Cerebellar nuclear complex (tissue), 1 donor: ENCODE results near the gene TMEM120B.

Experiments
- DNase-seq, 2 experiments: peaks; one replicate each; lab custom pipeline; 2025; lab: John Stamatoyannopoulos, UW

Gene TMEM120B

GRCh38 chr12:121819212-121819949 lies 106.8 kb downstream of the TMEM120B start:
- DNase-seq = no peak

GRCh38 chr12:121820056-121820455 lies 107.5 kb downstream of the TMEM120B start:
- no peak for DNase-seq

GRCh38 chr12:121822393-121823100 lies 110.0 kb downstream of the TMEM120B start:
- no peak for DNase-seq

GRCh38 chr12:121823101-121823726 lies 110.7 kb downstream of the TMEM120B start:
- DNase-seq = no peak

DNA sequence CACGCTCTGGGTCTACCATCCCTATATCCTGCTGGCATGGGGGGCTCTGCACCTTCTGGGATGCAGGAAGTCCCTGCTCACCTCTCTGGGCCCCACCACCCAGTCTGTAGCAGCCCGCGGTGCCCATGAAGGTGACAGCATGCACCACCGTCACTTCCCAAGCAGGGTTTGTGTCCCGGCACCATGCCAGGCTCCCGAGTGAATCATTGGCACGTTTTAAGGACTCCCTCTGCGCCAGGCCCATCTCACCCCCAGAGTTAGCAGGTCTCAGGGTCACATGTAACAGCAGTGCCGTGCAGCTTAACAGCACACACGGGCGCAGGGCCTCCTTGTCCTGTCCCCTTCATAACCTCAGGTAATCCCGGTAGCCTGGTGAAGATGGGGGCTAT lies 111.2 kb downstream of the TMEM120B start:
- DNase-seq = no peak

GRCh38 chr12:121825041-121825523 lies 112.5 kb downstream of the TMEM120B start:
- DNase-seq = no peak

DNA sequence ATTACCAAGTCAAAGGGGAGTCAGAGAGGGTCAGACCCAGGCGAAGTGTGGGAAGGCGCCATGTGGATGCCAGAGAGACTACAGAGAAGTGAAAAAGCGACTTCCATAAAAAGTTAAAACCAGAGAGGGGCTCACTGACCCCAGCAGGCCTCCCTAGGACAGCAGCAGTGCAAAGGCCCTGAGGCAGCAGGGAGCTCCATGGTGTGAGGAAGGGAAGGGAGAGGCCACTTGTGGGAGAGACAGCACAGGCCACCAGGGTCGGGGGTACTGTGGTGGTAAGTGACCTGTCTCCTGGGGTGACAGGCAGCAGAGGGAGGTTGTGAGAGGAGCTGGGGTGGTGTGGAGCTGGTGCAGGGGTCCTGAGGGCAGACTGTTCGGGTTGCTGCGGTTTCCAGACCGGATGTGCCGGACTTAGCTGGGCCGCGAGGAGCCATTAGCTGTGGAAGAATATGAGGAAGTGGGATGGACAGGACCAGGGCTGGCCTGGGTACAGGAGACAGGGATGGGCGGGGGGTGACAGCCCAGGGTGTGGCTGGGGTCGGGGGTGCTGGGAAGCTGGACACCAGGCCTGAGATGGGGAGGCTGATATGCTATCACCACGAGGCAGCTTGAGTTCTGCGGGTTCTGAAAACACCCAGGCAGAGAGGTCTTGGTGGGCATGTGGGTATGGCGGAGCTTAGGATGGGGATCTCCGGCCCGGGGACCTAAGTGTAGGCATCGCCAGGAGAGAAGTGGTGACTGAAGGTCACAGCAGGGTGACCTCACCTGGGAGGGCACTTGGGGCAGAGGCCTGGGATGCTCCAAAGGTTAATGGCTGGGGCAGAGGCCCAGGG lies 114.0 kb downstream of the TMEM120B start:
- no peak for DNase-seq

GRCh38 chr12:121827351-121828099 lies 115.0 kb downstream of the TMEM120B start:
- no peak for DNase-seq

GRCh38 chr12:121828306-121828705 lies 115.8 kb downstream of the TMEM120B start:
- DNase-seq = no peak

DNA sequence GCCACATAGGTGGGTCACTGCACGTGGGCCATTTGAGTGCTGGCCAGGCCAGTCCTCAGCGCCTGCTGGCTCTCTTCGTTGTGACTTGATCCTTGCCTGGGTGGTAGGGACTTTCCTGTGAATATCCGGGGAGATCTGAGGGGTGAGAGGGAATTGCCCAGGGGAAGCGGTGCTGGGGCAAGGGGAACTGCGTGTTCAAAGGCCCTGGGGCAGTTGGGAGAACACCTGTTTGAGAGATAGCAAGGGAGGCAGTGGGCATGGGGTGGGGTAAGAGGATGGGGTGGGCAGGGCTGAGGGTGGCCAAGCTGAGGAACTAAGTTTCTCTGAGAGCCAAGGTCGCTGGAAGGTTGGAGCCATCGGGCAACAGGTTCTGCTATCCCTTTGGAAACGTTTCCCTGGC lies 116.3 kb downstream of the TMEM120B start:
- DNase-seq = no peak

DNA sequence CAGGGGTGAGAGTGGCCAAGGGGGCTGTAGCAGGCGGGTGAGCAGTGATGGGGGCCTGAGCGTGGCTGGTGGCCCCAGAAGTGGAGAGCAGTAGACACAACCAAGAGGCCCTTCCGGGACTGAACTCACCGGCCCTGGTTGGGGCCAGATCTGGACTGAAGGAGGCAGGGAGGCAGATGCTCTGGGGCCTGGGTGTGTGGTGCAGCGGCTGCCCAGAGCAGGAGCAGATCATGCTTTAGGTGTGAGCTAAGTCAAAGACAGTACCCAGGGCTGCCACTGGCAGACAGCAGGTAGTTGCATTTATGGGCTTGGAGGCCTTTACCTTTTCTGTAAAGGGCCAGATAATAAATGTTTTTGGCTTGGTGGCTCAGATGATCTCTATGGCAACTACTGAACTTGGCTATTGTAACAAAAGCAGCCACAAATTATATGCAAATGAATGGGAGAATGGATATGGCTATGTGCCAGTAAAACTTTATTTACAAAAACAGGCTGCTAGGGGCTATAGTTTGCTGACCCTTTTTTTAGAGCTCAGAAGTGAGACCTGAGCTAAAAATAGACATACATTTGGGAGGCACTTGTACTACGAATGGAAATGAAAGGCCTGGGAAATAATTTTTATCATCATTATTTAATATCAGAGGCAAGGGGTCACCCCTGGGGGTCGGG lies 116.8 kb downstream of the TMEM120B start:
- no peak for DNase-seq

DNA sequence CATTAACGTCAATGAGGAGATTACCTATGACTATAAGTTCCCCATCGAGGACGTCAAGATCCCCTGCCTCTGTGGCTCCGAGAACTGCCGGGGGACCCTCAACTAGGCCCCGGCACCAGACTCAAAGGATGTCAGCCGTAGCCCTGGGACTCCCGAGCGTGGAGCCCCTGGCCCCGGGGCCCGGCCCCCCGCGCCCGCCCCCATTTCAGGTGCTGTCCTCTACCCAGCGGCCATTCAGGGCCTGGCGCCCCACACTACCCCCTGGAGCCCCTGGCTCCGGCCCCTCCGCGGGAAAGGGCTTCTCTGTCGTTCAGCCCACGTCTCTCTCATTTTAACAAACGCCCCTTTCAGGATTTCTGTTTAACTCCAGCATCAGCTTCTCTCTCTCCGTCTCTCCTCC lies 117.6 kb downstream of the TMEM120B start:
- DNase-seq = no peak

DNA sequence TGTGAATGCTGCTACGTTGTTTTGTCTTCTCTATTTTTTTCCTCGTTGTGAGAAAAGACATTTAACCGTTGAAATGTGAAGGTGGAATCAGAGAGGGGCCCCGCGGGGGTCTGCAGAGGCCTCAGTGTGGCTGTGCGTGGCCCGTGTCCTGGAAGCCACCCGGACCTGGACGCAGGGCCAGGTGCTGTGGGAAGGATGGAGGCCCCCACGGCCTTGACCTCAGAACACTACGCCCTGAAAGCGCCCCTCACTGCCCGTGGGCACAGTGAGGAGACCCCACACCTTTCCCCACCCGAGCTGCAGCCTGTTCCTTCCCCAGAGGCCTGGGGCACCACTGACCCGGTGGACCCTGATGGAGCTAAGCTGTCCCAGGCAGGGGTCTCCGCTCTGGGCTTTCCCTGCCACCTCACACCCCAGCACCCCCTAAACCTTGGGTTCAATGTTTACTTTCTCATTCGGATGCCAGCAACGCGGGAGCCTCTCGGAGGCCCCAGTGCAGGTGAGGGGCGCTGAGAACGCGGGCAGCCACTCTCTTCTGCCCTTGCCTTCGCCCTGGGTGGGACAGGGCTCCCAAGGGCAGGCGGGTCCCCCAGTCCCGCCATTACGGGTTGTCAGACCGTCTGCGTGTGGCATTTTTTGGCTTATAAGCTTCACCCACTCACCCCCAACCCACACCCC lies 118.2 kb downstream of the TMEM120B start:
- no peak for DNase-seq
